Esophagus muscularis mucosa (tissue), 4 donors: ENCODE data around the gene LRRTM4.

Source experiments
- CTCF ChIP-seq, 3 experiments: fragments of 200-600 bp in 2 of 3; fragments of 450-650 bp in 1 of 3; sonication (generic) in 2 of 3; IDR thresholded peaks; one replicate each; pipeline ENCODE4 v1.5.1; 2017 to 2019; ENCODE audit warnings: antibody characterized with exemption in 3 of 3, mild to moderate bottlenecking in 2 of 3, moderate library complexity in 1 of 3
- EP300 ChIP-seq: sonication (generic); formaldehyde crosslinking; IDR thresholded peaks from one replicate; pipeline ENCODE4 v1.6.1; 2017; ENCODE audit warnings: antibody characterized with exemption
- POLR2AphosphoS5 ChIP-seq, 2 donors: sonication (generic); formaldehyde crosslinking; IDR thresholded peaks; one replicate each; pipeline ENCODE4 v1.6.1; 2017; ENCODE audit warnings: antibody characterized with exemption in 2 of 2

GRCh38 chr2:77398970-77399600 lies 123.1 kb downstream of the LRRTM4 start:
- TF ChIP-seq CTCF (IDR thresholded peaks at IDR 0.05) (no peak), EP300 (no peak), POLR2AphosphoS5 (IDR thresholded peaks at IDR 0.05) (no peak)
